H9 (cell line): ENCODE results near the gene CTCF. TPM values are rescaled to one million over a fixed set of nuclear protein-coding genes. Genes with fewer than 3 reads are reported as not detected.

ENCODE experiments used
- DNase-seq: peaks from one replicate; pipeline ENCODE4 v3.0.0-alpha.2; 2017
- H2AFZ ChIP-seq: one replicate; pipeline ENCODE4 v1.6.1; 2013; ENCODE audit warnings: mild to moderate bottlenecking, low read length, control low read depth, moderate library complexity
- H2AK5ac ChIP-seq: 2 replicates; pipeline ENCODE4 v1.6.1; 2013; ENCODE audit warnings: low read length, control low read depth, mixed read lengths; ENCODE audit not compliant: insufficient read length
- H2BK120ac ChIP-seq: one replicate; pipeline ENCODE4 v1.6.1; 2013; ENCODE audit warnings: low read depth, mild to moderate bottlenecking, low read length, control low read depth, inconsistent platforms; ENCODE audit not compliant: poor library complexity, severe bottlenecking
- H2BK12ac ChIP-seq: 2 replicates; pipeline ENCODE4 v1.6.1; 2013; ENCODE audit warnings: low read length, control low read depth, mixed read lengths, low read depth; ENCODE audit not compliant: insufficient read length
- H2BK15ac ChIP-seq: 2 replicates; pipeline ENCODE4 v1.6.1; 2013; ENCODE audit warnings: low read depth, low read length, control low read depth
- H2BK20ac ChIP-seq: one replicate; pipeline ENCODE4 v1.6.1; 2013; ENCODE audit warnings: low read depth, mild to moderate bottlenecking, low read length, control low read depth, inconsistent platforms; ENCODE audit not compliant: poor library complexity, severe bottlenecking
- H2BK5ac ChIP-seq: 2 replicates; pipeline ENCODE4 v1.6.1; 2013; ENCODE audit warnings: low read length, control low read depth, mixed read lengths; ENCODE audit not compliant: insufficient read length
- H3K14ac ChIP-seq: 2 replicates; pipeline ENCODE4 v1.6.1; 2013; ENCODE audit warnings: low read length, control low read depth; ENCODE audit not compliant: insufficient read depth
- H3K18ac ChIP-seq: 2 replicates; pipeline ENCODE4 v1.6.1; 2013; ENCODE audit warnings: low read depth, mild to moderate bottlenecking, mixed read lengths, low read length, control low read depth; ENCODE audit not compliant: insufficient read length
- H3K23ac ChIP-seq: 2 replicates; pipeline ENCODE4 v1.6.1; 2013; ENCODE audit warnings: low read length, control low read depth, mixed read lengths, low read depth; ENCODE audit not compliant: insufficient read length
- H3K23me2 ChIP-seq: 2 replicates; pipeline ENCODE4 v1.6.1; 2013; ENCODE audit warnings: low read depth, mild to moderate bottlenecking, mixed read lengths, low read length, control low read depth; ENCODE audit not compliant: insufficient read length, poor library complexity, severe bottlenecking
- H3K27ac ChIP-seq: 2 replicates; pipeline ENCODE4 v1.5.1; 2013; ENCODE audit warnings: low read length, control low read depth, mixed read lengths, low read depth; ENCODE audit not compliant: insufficient read length
- H3K27me3 ChIP-seq: 2 replicates; pipeline ENCODE4 v1.6.1; 2013; ENCODE audit warnings: low read length, control low read depth, inconsistent platforms; ENCODE audit not compliant: insufficient read depth
- H3K4ac ChIP-seq: 2 replicates; pipeline ENCODE4 v1.6.1; 2013; ENCODE audit warnings: low read depth, mild to moderate bottlenecking, control low read depth, inconsistent platforms, low read length, moderate library complexity
- H3K4me1 ChIP-seq: 2 replicates; pipeline ENCODE4 v1.6.1; 2013; ENCODE audit warnings: low read length, control low read depth, inconsistent platforms; ENCODE audit not compliant: insufficient read depth
- H3K4me2 ChIP-seq: 2 replicates; pipeline ENCODE4 v1.6.1; 2013; ENCODE audit warnings: low read length, control low read depth, mixed read lengths; ENCODE audit not compliant: insufficient read length, insufficient read depth
- H3K56ac ChIP-seq: 2 replicates; pipeline ENCODE4 v1.6.1; 2013; ENCODE audit warnings: low read depth, mild to moderate bottlenecking, mixed read lengths, low read length, control low read depth; ENCODE audit not compliant: insufficient read length
- H3K79me1 ChIP-seq: 2 replicates; pipeline ENCODE4 v1.6.1; 2013; ENCODE audit warnings: low read depth, mild to moderate bottlenecking, moderate library complexity, low read length, control low read depth, inconsistent platforms; ENCODE audit not compliant: insufficient read depth, poor library complexity, severe bottlenecking
- H3K79me2 ChIP-seq: 2 replicates; pipeline ENCODE4 v1.6.1; 2013; ENCODE audit warnings: low read length, control low read depth, inconsistent platforms; ENCODE audit not compliant: insufficient read depth
- H3K9ac ChIP-seq: 2 replicates; pipeline ENCODE4 v1.6.1; 2013; ENCODE audit warnings: low read length, control low read depth, mixed read lengths; ENCODE audit not compliant: insufficient read length; ENCODE audit errors: extremely low read depth
- H3K9me3 ChIP-seq: one replicate; pipeline ENCODE4 v1.6.1; 2013; ENCODE audit warnings: low read depth, low read length, inconsistent platforms; ENCODE audit not compliant: control insufficient read depth
- H3T11ph ChIP-seq: one replicate; pipeline ENCODE4 v1.6.1; 2013; ENCODE audit warnings: mild to moderate bottlenecking, low read length, control low read depth, inconsistent platforms
- H4K20me1 ChIP-seq: one replicate; pipeline ENCODE4 v1.6.1; 2013; ENCODE audit not compliant: control insufficient read depth, insufficient read length, insufficient read depth
- H4K5ac ChIP-seq: 2 replicates; pipeline ENCODE4 v1.6.1; 2013; ENCODE audit warnings: low read depth, mild to moderate bottlenecking, mixed read lengths, low read length, control low read depth; ENCODE audit not compliant: insufficient read length
- H4K8ac ChIP-seq: replicated peaks from 2 replicates; pipeline ENCODE4 v1.6.1; 2013; ENCODE audit warnings: low read length, control low read depth, mixed read lengths, low read depth; ENCODE audit not compliant: insufficient read length
- H4K91ac ChIP-seq: 2 replicates; pipeline ENCODE4 v1.6.1; 2013; ENCODE audit warnings: low read depth, mild to moderate bottlenecking, moderate library complexity, mixed read lengths, low read length, control low read depth; ENCODE audit not compliant: insufficient read length
- H3K27ac Mint-ChIP-seq, 3 experiments: 2 replicates in 2 of 3; 3 replicates in 1 of 3; pipeline ENCODE4 v1.8.0; 2020 to 2021; ENCODE audit warnings: mixed read lengths in 3 of 3, mild to moderate bottlenecking in 1 of 3, moderate library complexity in 1 of 3
- H3K27me3 Mint-ChIP-seq: 2 replicates; pipeline ENCODE4 v1.8.0; 2021; ENCODE audit warnings: low read depth, mild to moderate bottlenecking, moderate library complexity, mixed read lengths
- H3K36me3 Mint-ChIP-seq, 3 experiments: 2 replicates in 2 of 3; 3 replicates in 1 of 3; pipeline ENCODE4 v1.8.0; 2020 to 2021; ENCODE audit warnings: low read depth in 3 of 3, mixed read lengths in 3 of 3; ENCODE audit not compliant: insufficient read depth in 1 of 3
- H3K4me1 Mint-ChIP-seq, 2 experiments: 2 replicates each; pipeline ENCODE4 v1.8.0; 2020; ENCODE audit warnings: mixed read lengths in 2 of 2
- H3K4me3 Mint-ChIP-seq, 2 experiments: 2 replicates in 1 of 2; 3 replicates in 1 of 2; pipeline ENCODE4 v1.8.0; 2020 to 2021; ENCODE audit warnings: mild to moderate bottlenecking in 2 of 2, mixed read lengths in 2 of 2, moderate library complexity in 1 of 2
- H3K9me3 Mint-ChIP-seq, 2 experiments: 2 replicates in 1 of 2; 3 replicates in 1 of 2; pipeline ENCODE4 v1.8.0; 2020; ENCODE audit warnings: mild to moderate bottlenecking in 2 of 2, mixed read lengths in 2 of 2, moderate library complexity in 1 of 2
- CTCF ChIP-seq: fragments of 200-600 bp; sonication (generic); conservative IDR thresholded peaks from 3 replicates; pipeline ENCODE4 v1.8.0; 2021; ENCODE audit warnings: antibody characterized with exemption, mild to moderate bottlenecking
- WGBS: extraction: QIAGEN DNeasy Blood & Tissue Kit; methylation state at CpG from one replicate; pipeline ENCODE4 v1.1.7; 2013; ENCODE audit warnings: missing lambda C conversion rate, low lambda C conversion rate, mixed read lengths; ENCODE audit not compliant: insufficient read length; ENCODE audit errors: extremely low coverage; 5-methylcytosine and 5-hydroxymethylcytosine counted together
- total RNA-seq: library from RNA; stranded (reverse); gene quantifications from 2 replicates; pipeline ENCODE4 v1.2.1, GENCODE V29; 2021

CTCF gene
- total RNA-seq, 1 experiment from 2014 or later: 87.3 TPM

GRCh38 chr16:67653789-67654402 is 91.6 kb downstream of the CTCF start:
- no peak overlapping the region for H3K9ac ChIP-seq
- H3K27me3 Mint-ChIP-seq: peaks cover 5% of the 10 kb centered on the region

More at GRCh38 chr16:67653789-67654402, 91.6 kb downstream of the CTCF start:
- no CpG with 5 or more reads among the region's 25 CpGs for WGBS
- no peaks in the 10 kb centered on the region for H3K4me1 ChIP-seq
- no peak overlapping the region for H2BK12ac ChIP-seq
- no peak for DNase-seq
- H3K23me2 ChIP-seq: peaks cover 3% of the 10 kb centered on the region
- no peak overlapping the region for H2BK15ac ChIP-seq
- H2AK5ac ChIP-seq: no peak overlapping the region
- H3T11ph ChIP-seq: no peak overlapping the region
- no peak overlapping the region for H3K56ac ChIP-seq
- no peak overlapping the region for H2AFZ ChIP-seq
- H3K23ac ChIP-seq: no peak overlapping the region
- H4K20me1 ChIP-seq: no peaks in the 10 kb centered on the region
- H4K8ac ChIP-seq: no peak overlapping the region
- H3K27ac ChIP-seq: no peak overlapping the region
- H2BK120ac ChIP-seq: no peak overlapping the region
- no peaks in the 10 kb centered on the region for H3K9me3 ChIP-seq
- H3K14ac ChIP-seq: no peak overlapping the region; the same call in 1 of the 2 replicates
- H3K4ac ChIP-seq: no peak overlapping the region
- Mint-ChIP-seq H3K4me1 (peaks cover 3 to 7% of the 10 kb centered on the region in 2 experiments), H3K27ac (0 out of 7 replicates have a peak overlapping the region, but pooled peaks of 1 of the 3 experiments have one; percentile 64), H3K36me3 (peaks cover 12 to 52% (median 41%) of the 10 kb centered on the region in 3 experiments), H3K9me3 (no peaks in the 10 kb centered on the region; a peak in 1 of 5 replicates), H3K4me3 (peak overlapping the region; percentile 80 to 84)
- H2BK20ac ChIP-seq: no peak overlapping the region
- no peaks in the 10 kb centered on the region for H3K79me2 ChIP-seq
- no peak overlapping the region for H4K5ac ChIP-seq
- no peaks in the 10 kb centered on the region for H3K79me1 ChIP-seq
- peak overlapping the region; percentile 68 for H3K4me2 ChIP-seq
- no peak overlapping the region for H2BK5ac ChIP-seq
- no peak for TF ChIP-seq CTCF
- H4K91ac ChIP-seq: no peak overlapping the region
- no peak overlapping the region for H3K18ac ChIP-seq
- H3K27me3 ChIP-seq: no peaks in the 10 kb centered on the region; the same call in 1 of the 2 replicates
